ENCODE measurements around the gene LINGO3. TPM values are rescaled to one million over a fixed set of nuclear protein-coding genes. Genes with fewer than 3 reads are reported as not detected.

Gene LINGO3
- polyA plus RNA-seq, 1 experiment: not detected

DNA sequence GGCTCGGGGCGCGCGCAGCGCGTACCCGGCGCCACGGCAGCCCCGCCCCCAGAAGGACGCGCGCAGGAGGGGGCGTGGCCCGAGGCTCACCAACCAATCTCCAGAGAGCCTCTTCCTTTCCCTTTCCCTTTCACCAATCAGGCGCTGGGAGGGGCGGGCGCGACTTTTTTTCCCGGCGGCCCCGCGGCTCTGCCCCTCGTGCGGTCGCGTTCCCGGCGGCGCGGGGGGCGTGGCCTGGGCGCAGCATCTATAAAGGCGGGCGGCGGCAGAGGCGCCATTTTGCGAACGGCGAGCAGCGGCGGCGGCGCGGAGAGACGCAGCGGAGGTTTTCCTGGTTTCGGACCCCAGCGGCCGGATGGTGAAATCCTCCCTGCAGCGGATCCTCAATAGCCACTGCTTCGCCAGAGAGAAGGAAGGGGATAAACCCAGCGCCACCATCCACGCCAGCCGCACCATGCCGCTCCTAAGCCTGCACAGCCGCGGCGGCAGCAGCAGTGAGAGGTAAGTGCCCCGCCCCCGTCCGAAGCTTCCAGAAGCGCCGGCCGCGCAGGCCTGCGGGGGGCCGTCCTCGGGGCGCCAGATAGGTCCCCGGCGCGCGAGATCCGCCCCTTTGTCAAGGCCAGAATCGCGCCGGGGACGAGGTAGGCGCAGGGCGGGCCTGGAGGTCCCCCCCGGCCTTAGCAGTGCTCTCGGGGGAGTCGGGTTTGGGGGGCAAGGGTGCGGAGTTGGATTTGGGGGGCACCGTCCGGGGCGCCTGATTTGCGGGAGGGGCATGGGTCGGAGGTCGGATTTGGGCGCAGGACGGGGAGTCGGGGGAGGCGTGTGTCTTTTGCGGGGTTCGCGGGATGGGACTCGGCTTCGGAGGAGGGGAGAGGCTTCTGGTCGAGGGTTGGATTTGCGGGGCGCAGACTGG lies 38.5 kb downstream of the LINGO3 start:
- Histone ChIP-seq H3K9me3 (ENCODE audit: control insufficient read depth, insufficient read depth, low read length) (peaks cover 11% of the 10 kb centered on the region; the same call in 1 of the 2 replicates), H3K27ac (ENCODE audit: low read depth, low read length) (peak overlapping the region; percentile 75), H3K27me3 (ENCODE audit: control insufficient read depth, insufficient read depth, low read length) (no peaks in the 10 kb centered on the region), H3K4me3 (ENCODE audit: low read depth, low read length) (peak overlapping the region; percentile 98)
- POLR2A ChIA-PET: interaction anchor here (0.6 to 1.1 kb wide), 5 partner anchors 15 to 207 kb away, joined by 3 to 5 read pairs (median 3); partner anchors contain the start of genes AP3D1, GADD45B and PLEKHJ1
- DNase-seq (ENCODE audit: low read depth, low spot score): peak; percentile 89
- TF ChIP-seq, protein P1, sequence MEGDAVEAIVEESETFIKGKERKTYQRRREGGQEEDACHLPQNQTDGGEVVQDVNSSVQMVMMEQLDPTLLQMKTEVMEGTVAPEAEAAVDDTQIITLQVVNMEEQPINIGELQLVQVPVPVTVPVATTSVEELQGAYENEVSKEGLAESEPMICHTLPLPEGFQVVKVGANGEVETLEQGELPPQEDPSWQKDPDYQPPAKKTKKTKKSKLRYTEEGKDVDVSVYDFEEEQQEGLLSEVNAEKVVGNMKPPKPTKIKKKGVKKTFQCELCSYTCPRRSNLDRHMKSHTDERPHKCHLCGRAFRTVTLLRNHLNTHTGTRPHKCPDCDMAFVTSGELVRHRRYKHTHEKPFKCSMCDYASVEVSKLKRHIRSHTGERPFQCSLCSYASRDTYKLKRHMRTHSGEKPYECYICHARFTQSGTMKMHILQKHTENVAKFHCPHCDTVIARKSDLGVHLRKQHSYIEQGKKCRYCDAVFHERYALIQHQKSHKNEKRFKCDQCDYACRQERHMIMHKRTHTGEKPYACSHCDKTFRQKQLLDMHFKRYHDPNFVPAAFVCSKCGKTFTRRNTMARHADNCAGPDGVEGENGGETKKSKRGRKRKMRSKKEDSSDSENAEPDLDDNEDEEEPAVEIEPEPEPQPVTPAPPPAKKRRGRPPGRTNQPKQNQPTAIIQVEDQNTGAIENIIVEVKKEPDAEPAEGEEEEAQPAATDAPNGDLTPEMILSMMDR (IDR thresholded peaks at IDR 0.05; ENCODE audit: low read depth, low read length): 0 out of 2 replicates have a peak, but pooled peaks have one; percentile 7
- CTCF ChIA-PET: no interaction called here

DNA sequence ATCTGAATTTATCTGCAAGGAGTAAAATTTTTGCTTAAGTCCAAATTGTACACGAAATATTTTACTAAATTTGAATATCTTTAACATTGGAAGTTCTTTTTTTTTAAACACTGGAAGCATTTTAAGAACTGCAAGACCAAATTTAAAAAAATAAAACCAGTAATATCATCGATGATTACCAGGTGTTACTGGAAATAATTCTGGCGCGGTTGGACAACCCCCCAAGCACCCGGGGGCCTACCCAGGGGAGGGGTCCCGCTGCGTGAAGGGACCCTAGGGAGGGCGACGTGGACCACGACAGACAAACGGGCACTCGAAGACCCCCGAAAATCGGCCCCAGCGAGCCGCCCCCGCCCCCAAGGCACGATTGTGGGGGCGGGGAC lies 39.1 kb downstream of the LINGO3 start:
- ChIA-PET POLR2A (interaction anchor here (0.7 to 1.1 kb wide), 2 partner anchors 11 to 14 kb away, joined by 3 read pairs; no protein-coding TSS in a partner anchor), CTCF (no interaction called here)
- DNase-seq (ENCODE audit: low read depth, low spot score): no peak
- TF ChIP-seq, protein P1 (IDR thresholded peaks at IDR 0.05; ENCODE audit: low read depth, low read length): no peak
- Histone ChIP-seq H3K9me3 (ENCODE audit: control insufficient read depth, insufficient read depth, low read length) (peaks cover 11% of the 10 kb centered on the region; the same call in 1 of the 2 replicates), H3K27ac (ENCODE audit: low read depth, low read length) (no peak overlapping the region), H3K4me3 (ENCODE audit: low read depth, low read length) (peak overlapping the region; percentile 75), H3K27me3 (ENCODE audit: control insufficient read depth, insufficient read depth, low read length) (no peaks in the 10 kb centered on the region)

DNA sequence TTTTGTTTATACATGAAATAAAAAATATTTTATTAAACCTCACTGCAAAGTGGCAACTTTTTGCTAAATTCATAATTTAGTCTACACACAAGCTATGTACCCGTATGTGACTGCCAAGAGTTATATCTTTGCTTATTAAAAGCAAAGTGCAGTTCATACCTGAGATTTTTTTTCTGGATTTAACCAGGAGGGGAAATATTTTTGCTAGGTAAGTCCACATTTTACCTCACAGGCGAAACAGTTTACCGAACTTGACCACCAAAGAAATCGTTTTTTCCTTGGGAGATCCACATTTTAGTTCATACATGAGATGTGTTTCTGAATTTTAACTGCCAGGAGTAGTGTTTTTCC lies 39.5 kb downstream of the LINGO3 start:
- Histone ChIP-seq H3K27ac (ENCODE audit: low read depth, low read length) (no peak overlapping the region), H3K27me3 (ENCODE audit: control insufficient read depth, insufficient read depth, low read length) (no peaks in the 10 kb centered on the region), H3K9me3 (ENCODE audit: control insufficient read depth, insufficient read depth, low read length) (peaks cover 11% of the 10 kb centered on the region; the same call in 1 of the 2 replicates), H3K4me3 (ENCODE audit: low read depth, low read length) (no peak overlapping the region)
- ChIA-PET POLR2A (interaction anchor here (0.7 kb wide), 1 partner anchor 10 kb away, joined by 3 read pairs; no protein-coding TSS in a partner anchor), CTCF (no interaction called here)
- no peak for DNase-seq (ENCODE audit: low read depth, low spot score)
- TF ChIP-seq, protein P1 (IDR thresholded peaks at IDR 0.05; ENCODE audit: low read depth, low read length): no peak

DNA sequence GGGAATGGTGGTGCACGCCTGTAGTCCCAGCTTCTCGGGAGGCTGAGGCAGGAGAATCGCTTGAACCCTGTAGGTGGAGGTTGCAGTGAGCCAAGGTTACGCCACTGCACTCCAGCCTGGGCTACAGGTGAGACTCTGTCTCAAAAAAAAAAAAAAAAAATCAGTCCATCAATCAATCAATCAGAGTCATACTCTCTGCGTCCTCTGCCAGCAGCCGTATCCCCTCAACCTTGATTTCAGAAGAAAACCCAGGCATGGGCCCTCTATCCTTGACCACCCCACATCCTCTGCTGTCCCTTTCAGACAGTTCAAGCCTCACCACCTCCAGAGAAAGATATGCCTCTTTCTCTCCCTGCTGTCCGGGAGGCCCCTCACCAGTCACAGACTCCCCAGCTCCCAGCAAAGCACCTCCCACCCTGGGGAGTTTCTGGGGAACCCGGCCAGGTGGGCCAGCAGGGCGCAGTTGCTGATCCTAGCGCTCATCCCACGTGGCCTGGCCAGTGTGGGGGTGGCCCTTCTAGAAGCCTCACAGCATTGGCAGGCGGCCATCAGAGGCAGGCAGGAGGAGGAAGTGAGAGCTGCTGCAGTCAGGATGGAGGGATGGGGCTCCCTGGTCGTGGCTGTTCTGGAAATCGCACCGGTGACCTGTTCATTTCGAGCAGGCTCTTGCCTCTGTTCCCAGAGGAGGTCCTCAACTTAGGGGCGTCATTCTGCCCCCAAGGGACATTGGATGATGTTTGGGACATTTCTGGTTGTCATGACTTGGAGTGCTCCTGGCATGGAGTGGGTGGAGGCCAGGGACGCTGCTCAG lies 41.6 kb downstream of the LINGO3 start:
- DNase-seq (ENCODE audit: low read depth, low spot score): peak; percentile 34
- POLR2A ChIA-PET: no interaction called here
- CTCF ChIA-PET: no interaction called here

More for the DNA sequence above, 41.6 kb downstream of the LINGO3 start:
- TF ChIP-seq, protein P1 (IDR thresholded peaks at IDR 0.05; ENCODE audit: low read depth, low read length): no peak
- no peaks in the 10 kb centered on the region for H3K27me3 ChIP-seq (ENCODE audit: control insufficient read depth, insufficient read depth, low read length)
- H3K27ac ChIP-seq (ENCODE audit: low read depth, low read length): no peak overlapping the region
- H3K4me3 ChIP-seq (ENCODE audit: low read depth, low read length): no peak overlapping the region
- peaks cover 4% of the 10 kb centered on the region; the same call in 1 of the 2 replicates for H3K9me3 ChIP-seq (ENCODE audit: control insufficient read depth, insufficient read depth, low read length)

Measured in AG04450 (cell line).